ENCODE data around the gene CTCF. TPM values are rescaled to one million over a fixed set of nuclear protein-coding genes. Genes with fewer than 3 reads are reported as not detected.

The CTCF gene
- total RNA-seq = 14.0 and 16.4 TPM in 2 replicates

DNA sequence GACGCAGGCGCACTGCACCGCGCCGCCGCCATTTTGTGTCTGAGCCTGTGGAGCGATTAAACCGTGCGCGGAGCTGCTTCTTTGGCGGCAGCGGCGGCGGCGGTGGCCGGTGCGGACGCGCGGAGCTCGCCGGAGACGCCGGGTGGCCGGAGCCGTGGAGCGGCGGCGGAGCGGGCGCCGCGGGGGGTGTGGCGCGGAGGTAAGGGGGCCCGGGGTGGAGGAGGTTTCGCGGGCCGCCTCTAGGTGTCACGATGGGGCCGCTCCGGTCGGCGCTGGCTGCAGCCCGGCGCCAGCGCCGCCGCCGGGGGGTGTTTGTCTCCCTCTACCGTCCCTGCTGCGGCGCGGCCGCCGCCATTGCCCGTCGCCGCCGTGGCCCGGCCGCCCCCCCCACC lies at the start of gene CTCF:
Gene CTCF (plus strand): TSS at position 1 of the 392 bp plus-strand sequence. CDS start 48,307 bp downstream, outside the sequence.

DNA sequence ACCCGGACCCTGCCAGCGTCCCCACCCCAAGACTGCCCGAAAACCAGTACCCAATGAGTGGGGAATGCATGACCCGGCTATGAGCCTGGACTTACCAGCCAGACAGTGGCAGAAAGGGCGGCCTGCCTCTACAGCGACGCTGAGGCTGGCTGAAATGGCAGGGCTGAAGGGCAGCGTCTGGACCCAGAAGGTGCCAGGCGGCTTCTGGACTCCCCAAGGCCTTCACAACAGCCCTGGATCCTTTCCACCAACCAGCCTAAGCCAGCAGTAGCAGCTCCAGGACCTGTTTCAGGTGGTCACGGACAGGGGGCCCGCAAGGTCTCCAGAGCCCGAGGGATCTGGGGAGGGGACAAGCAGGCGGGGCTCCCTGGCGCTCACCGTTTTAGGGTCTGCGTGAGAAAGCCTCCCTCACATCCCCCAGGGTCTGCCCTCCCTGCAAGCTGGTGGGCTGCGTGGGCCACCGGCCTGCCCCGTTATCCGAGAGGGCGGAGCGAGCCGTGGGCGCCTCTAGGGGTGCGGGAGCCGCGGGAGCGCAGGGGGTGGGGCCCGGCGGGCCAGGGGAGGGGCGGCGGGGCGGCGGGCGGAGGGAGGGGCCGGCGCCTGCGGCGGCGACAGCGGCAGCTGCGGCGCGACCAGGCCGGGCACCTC lies 34.0 kb upstream of the CTCF start, which contains the start of gene RIPOR1:
Gene RIPOR1 (plus strand): TSS at position 608 of the 648 bp plus-strand sequence. CDS start 9,618 bp downstream, outside the sequence.

DNA sequence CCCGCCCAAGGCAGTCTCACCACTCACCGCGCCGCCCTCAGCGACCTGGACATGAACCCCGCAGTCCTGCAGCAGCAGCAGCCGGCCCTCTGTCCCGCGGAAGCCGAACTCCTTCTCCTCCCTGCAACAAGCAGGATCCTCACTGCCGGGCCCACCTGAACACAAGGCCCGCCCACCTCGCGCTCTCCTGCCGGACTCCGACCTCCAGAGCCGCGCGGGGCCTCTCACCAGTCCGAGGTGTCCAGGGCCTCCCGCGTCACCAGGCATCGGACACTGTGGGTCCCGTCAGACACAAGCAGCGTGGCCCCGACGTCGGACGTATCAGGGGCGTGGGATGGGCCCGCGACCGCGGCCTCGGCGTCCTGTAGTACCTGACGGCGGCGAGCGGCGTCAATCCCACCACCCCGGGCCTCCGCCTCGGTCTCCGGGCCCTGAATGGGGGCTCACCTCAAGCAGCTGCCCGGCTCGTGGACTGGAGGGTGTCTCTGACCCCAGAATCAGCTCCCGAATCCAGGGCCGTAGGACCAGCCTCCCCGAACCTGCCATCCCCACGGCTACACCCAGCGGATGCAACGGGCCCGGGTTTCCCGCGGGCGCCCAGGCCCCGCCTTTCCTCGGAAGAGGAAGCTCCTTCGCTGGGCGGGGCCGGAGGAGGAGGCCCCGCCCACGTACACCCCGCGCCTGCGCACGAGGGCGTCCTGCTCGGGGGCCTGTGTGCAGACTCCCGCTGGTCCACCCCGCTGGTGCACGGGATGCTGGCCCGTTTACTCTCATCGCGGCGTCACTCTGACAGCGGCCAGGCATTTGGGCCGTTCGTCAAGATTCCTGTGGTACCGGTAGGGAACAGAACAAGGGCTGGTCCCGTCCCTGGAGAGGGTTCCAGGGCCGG lies 97.6 kb downstream of the CTCF start, which contains the start of gene ACD:
Gene ACD (minus strand): TSS at position 586 of the 889 bp plus-strand sequence. CDS start 40 bp downstream, at position 546.

GRCh38 chr16:67660564-67661028 lies 98.3 kb downstream of the CTCF start, which contains the start of gene PARD6A:
TSS of gene PARD6A (plus strand) at chr16:67660960. CDS start at chr16:67661039, 79 bp downstream.

DNA sequence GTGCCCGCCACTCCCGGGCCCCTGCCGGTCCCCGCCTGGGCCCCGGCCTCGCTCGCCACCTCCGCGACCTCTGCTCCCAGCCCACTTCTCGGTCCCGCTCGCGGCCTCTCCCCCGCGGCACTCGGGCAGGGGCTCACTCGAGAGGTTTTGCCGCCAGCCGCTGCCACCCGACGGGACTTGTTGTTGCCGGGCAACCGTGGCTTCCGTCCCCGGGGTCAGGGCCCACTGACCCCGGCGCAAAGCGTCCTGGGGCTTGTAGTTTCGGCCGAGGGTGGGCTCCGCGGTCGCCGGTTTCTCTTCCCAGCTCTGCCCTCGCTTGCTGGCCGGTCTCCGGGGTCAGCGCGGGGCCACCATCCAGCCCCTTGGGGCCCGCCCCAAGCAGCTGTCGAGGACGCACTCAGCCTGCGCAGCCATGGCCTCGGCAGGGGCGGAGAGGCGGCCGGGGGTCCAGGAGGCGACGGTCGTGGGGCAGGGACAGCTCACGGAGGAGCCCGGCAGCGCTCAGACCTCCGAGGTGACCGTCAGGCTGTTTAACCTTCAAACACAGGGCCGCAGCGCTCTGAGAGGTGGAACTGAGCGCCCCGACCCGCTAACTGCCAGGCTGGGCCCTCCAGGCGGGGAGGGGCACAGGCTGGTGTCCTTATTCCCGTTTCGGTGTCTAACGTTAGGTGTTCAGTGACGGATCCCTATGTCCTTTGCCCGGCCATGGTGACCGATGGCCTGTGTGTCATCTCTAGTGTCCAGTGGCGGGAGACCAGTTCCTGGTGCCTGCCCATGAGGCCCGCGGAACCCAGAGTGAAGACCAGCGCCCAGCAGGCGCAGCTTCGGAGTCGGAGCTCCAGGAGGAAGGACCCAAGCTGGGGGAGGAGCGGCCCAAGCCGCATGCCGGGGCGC lies 104.5 kb downstream of the CTCF start, which contains the start of the genes C16orf86 and ENKD1:
Gene C16orf86 (plus strand): TSS at position 256 of the 894 bp plus-strand sequence. CDS start 157 bp downstream, at position 413.
Gene ENKD1 (minus strand): TSS at position 192 of the 894 bp plus-strand sequence. CDS start 308 bp downstream, outside the sequence.

Other genes starting within 250 kb of the CTCF start
- gene KCTD19, start 235.8 kb upstream of the CTCF start, total RNA-seq = not detected in 2 replicates
- gene LRRC36, start 235.7 kb upstream of the CTCF start, total RNA-seq = 0.32 TPM in 1 of 2 replicates, not detected in the other
- 2.0 and 8.4 TPM in 2 replicates for gene TPPP3, start 169.0 kb upstream of the CTCF start, total RNA-seq
- 5.3 and 5.7 TPM in 2 replicates for gene ZDHHC1, start 146.0 kb upstream of the CTCF start, total RNA-seq
- 0.60 TPM in 1 of 2 replicates, not detected in the other for gene HSD11B2, start 131.4 kb upstream of the CTCF start, total RNA-seq
- 105 and 129 TPM in 2 replicates for gene ATP6V0D1, start 81.4 kb upstream of the CTCF start, total RNA-seq
- not detected in 2 replicates for gene AGRP, start 79.0 kb upstream of the CTCF start, total RNA-seq
- gene RIPOR1, start 33.7 kb upstream of the CTCF start, total RNA-seq = 21.6 and 35.9 TPM in 2 replicates
- 0.09 and 0.32 TPM in 2 replicates for gene CARMIL2, start 82.6 kb downstream of the CTCF start, total RNA-seq
- gene ACD, start 97.7 kb downstream of the CTCF start, total RNA-seq = 9.9 and 10.6 TPM in 2 replicates
- 0.47 and 0.86 TPM in 2 replicates for gene PARD6A, start 98.4 kb downstream of the CTCF start, total RNA-seq
- 12.6 and 20.5 TPM in 2 replicates for gene ENKD1, start 104.2 kb downstream of the CTCF start, total RNA-seq
- 3.3 and 3.9 TPM in 2 replicates for gene C16orf86, start 104.3 kb downstream of the CTCF start, total RNA-seq
- gene GFOD2, start 156.8 kb downstream of the CTCF start, total RNA-seq = 12.9 and 16.7 TPM in 2 replicates
- 2.5 and 4.5 TPM in 2 replicates for gene RANBP10, start 244.0 kb downstream of the CTCF start, total RNA-seq
- 0.95 and 1.5 TPM in 2 replicates for gene TSNAXIP1, start 244.4 kb downstream of the CTCF start, total RNA-seq

Data from bronchial smooth muscle cell (primary cell).